Measurements from ENCODE around the gene EZH2. TPM values are rescaled to one million over a fixed set of nuclear protein-coding genes. Genes with fewer than 3 reads are reported as not detected.
A peak's percentile ranks its signal among the peaks of the same experiment; 100 is the strongest.

EZH2 gene
- total and polyA plus RNA-seq, 2 donors (not counting 1 experiment from before 2014, with no cell fraction given), result 7.1 to 10.1 TPM

GRCh38 chr7:148912151-148912550 is 28.1 kb upstream of the EZH2 start:
- Histone ChIP-seq H3K4me1 (ENCODE audit: control insufficient read depth, extremely low read depth, insufficient read depth, low read length) (no peaks in the 10 kb centered on the region), H3K9ac (ENCODE audit: insufficient read depth, low read length) (no peak overlapping the region), H4K20me1 (ENCODE audit: control insufficient read depth, extremely low read depth, insufficient read depth, low read length) (no peaks in the 10 kb centered on the region), H3K27me3 (ENCODE audit: control insufficient read depth, insufficient read depth, low read length) (peaks cover 23% of the 10 kb centered on the region), H3K4me2 (ENCODE audit: extremely low read depth, insufficient read depth, low read length) (no peak overlapping the region), H3K9me3 (ENCODE audit: control insufficient read depth, insufficient read depth, low read depth, low read length) (no peaks in the 10 kb centered on the region), H3K79me2 (ENCODE audit: control insufficient read depth, insufficient read depth, low read length) (no peaks in the 10 kb centered on the region), H2AFZ (ENCODE audit: low read length) (no peak overlapping the region), H3K36me3 (ENCODE audit: control insufficient read depth, insufficient read depth, low read length) (no peaks in the 10 kb centered on the region), H3K27ac (ENCODE audit: insufficient read depth, low read length) (no peak overlapping the region), H3K4me3 (replicated peaks in 1 of 4; ENCODE audit: control extremely low read depth in 1 of 4, insufficient read depth in 1 of 4, low read depth in 3 of 4, low read length in 4 of 4) (no peak overlapping the region)
- TF ChIP-seq EZH2 (IDR thresholded peaks at IDR 0.05; ENCODE audit: low read length, missing control alignments) (no peak), CTCF (conservative IDR thresholded peaks at IDR 0.05 in 1 of 2, IDR thresholded peaks at IDR 0.05 in 1 of 2; ENCODE audit: low read depth in 1 of 2, low read length in 2 of 2) (no peak)
- DNase-seq (ENCODE audit: low read depth in 2 of 2), result no peak

GRCh38 chr7:148911626-148912025 is 27.5 kb upstream of the EZH2 start:
- Histone ChIP-seq H3K4me1 (ENCODE audit: control insufficient read depth, extremely low read depth, insufficient read depth, low read length) (no peaks in the 10 kb centered on the region), H2AFZ (ENCODE audit: low read length) (no peak overlapping the region), H4K20me1 (ENCODE audit: control insufficient read depth, extremely low read depth, insufficient read depth, low read length) (no peaks in the 10 kb centered on the region), H3K79me2 (ENCODE audit: control insufficient read depth, insufficient read depth, low read length) (no peaks in the 10 kb centered on the region), H3K27ac (ENCODE audit: insufficient read depth, low read length) (no peak overlapping the region), H3K27me3 (ENCODE audit: control insufficient read depth, insufficient read depth, low read length) (peaks cover 25% of the 10 kb centered on the region), H3K36me3 (ENCODE audit: control insufficient read depth, insufficient read depth, low read length) (no peaks in the 10 kb centered on the region), H3K9me3 (ENCODE audit: control insufficient read depth, insufficient read depth, low read depth, low read length) (no peaks in the 10 kb centered on the region), H3K4me3 (replicated peaks in 1 of 4; ENCODE audit: control extremely low read depth in 1 of 4, insufficient read depth in 1 of 4, low read depth in 3 of 4, low read length in 4 of 4) (no peak overlapping the region), H3K4me2 (ENCODE audit: extremely low read depth, insufficient read depth, low read length) (no peak overlapping the region), H3K9ac (ENCODE audit: insufficient read depth, low read length) (no peak overlapping the region)
- TF ChIP-seq CTCF (conservative IDR thresholded peaks at IDR 0.05 in 1 of 2, IDR thresholded peaks at IDR 0.05 in 1 of 2; ENCODE audit: low read depth in 1 of 2, low read length in 2 of 2) (no peak), EZH2 (IDR thresholded peaks at IDR 0.05; ENCODE audit: low read length, missing control alignments) (no peak)
- DNase-seq (ENCODE audit: low read depth in 2 of 2), result no peak

- peak in 1 of 2 donors; percentile 58 for DNase-seq (ENCODE audit: low read depth in 2 of 2)
- H2AFZ ChIP-seq (ENCODE audit: low read length), result no peak overlapping the region
- no peaks in the 10 kb centered on the region for H4K20me1 ChIP-seq (ENCODE audit: control insufficient read depth, extremely low read depth, insufficient read depth, low read length)
Observed at GRCh38 chr7:148909568-148909967, 25.5 kb upstream of the EZH2 start.

More at GRCh38 chr7:148909568-148909967, 25.5 kb upstream of the EZH2 start:
- Histone ChIP-seq H3K4me2 (ENCODE audit: extremely low read depth, insufficient read depth, low read length) (no peak overlapping the region), H3K9ac (ENCODE audit: insufficient read depth, low read length) (no peak overlapping the region), H3K27me3 (ENCODE audit: control insufficient read depth, insufficient read depth, low read length) (peaks cover 27% of the 10 kb centered on the region), H3K27ac (ENCODE audit: insufficient read depth, low read length) (no peak overlapping the region), H3K4me3 (replicated peaks in 1 of 4; ENCODE audit: control extremely low read depth in 1 of 4, insufficient read depth in 1 of 4, low read depth in 3 of 4, low read length in 4 of 4) (no peak overlapping the region), H3K79me2 (ENCODE audit: control insufficient read depth, insufficient read depth, low read length) (no peaks in the 10 kb centered on the region), H3K36me3 (ENCODE audit: control insufficient read depth, insufficient read depth, low read length) (no peaks in the 10 kb centered on the region), H3K9me3 (ENCODE audit: control insufficient read depth, insufficient read depth, low read depth, low read length) (no peaks in the 10 kb centered on the region), H3K4me1 (ENCODE audit: control insufficient read depth, extremely low read depth, insufficient read depth, low read length) (no peaks in the 10 kb centered on the region)
- no peak for TF ChIP-seq CTCF (conservative IDR thresholded peaks at IDR 0.05 in 1 of 2, IDR thresholded peaks at IDR 0.05 in 1 of 2; ENCODE audit: low read depth in 1 of 2, low read length in 2 of 2)
- no peak for TF ChIP-seq EZH2 (IDR thresholded peaks at IDR 0.05; ENCODE audit: low read length, missing control alignments)
